ENCODE results near the gene CSF1R.

- no peak for TF ChIP-seq CTCF (IDR thresholded peaks at IDR 0.05)
- no peak for TF ChIP-seq EP300 (IDR thresholded peaks at IDR 0.05)
These were observed 19.9 kb downstream of the CSF1R start for GRCh38 chr5:150066436-150066835.

Data from stomach (tissue), 4 donors.